Neural progenitor cell (in vitro differentiated cells): ENCODE results near the gene CCDC74A.

ENCODE experiments used
- CTCF ChIP-seq: fragments of 200-600 bp; sonication (generic); IDR thresholded peaks from 2 replicates; pipeline ENCODE4 v1.5.1; 2017; ENCODE audit warnings: antibody characterized with exemption, mild to moderate bottlenecking
- EZH2phosphoT487 ChIP-seq: fragments of 200-600 bp; sonication (generic); IDR thresholded peaks from 2 replicates; pipeline ENCODE4 v1.6.1; 2017; ENCODE audit warnings: antibody characterized with exemption

- TF ChIP-seq CTCF (no peak), EZH2phosphoT487 (no peak)
These were observed 50.1 kb downstream of the CCDC74A start for GRCh38 chr2:131577812-131578211.
